ENCODE data around the gene CADM4. TPM values are rescaled to one million over a fixed set of nuclear protein-coding genes. Genes with fewer than 3 reads are reported as not detected.

Gene CADM4
- total RNA-seq, 6 donors from 2014 or later = 6.2 to 9.2 (median 7.8) TPM

- no peak for TF ChIP-seq POLR2A (IDR thresholded peaks at IDR 0.05)
- no peak for TF ChIP-seq CTCF (IDR thresholded peaks at IDR 0.05)
- TF ChIP-seq EP300 (IDR thresholded peaks at IDR 0.05) = no peak
- no peak for TF ChIP-seq POLR2AphosphoS5 (IDR thresholded peaks at IDR 0.05)
- H3K27ac ChIP-seq = no peak overlapping the region
- DNase-seq (no peak), ATAC-seq (ENCODE audit: low FRiP score in 2 of 2) (peak in 1 of 2 donors; percentile 18)
- peaks cover 0 to 5% (median 0%) of the 10 kb centered on the region in 4 donors for H3K4me1 ChIP-seq
- H3K36me3 ChIP-seq = no peaks in the 10 kb centered on the region
- no peaks in the 10 kb centered on the region for H3K27me3 ChIP-seq
- no peak overlapping the region for H3K4me3 ChIP-seq
- no peaks in the 10 kb centered on the region for H3K9me3 ChIP-seq
- 79 to 82% methylated on average over 29 to 32 of the region's 32 CpGs for WGBS, 2 donors
Observed at GRCh38 chr19:43625918-43626579, 13.6 kb downstream of the CADM4 start.

- Histone ChIP-seq H3K4me1 (peaks cover 3 to 10% (median 4%) of the 10 kb centered on the region in 4 donors), H3K9me3 (no peaks in the 10 kb centered on the region), H3K27ac (no peak overlapping the region), H3K27me3 (no peaks in the 10 kb centered on the region), H3K36me3 (no peaks in the 10 kb centered on the region), H3K4me3 (no peak overlapping the region)
- 41 to 52% methylated on average over 4 to 23 of the region's 30 CpGs for WGBS, 2 donors
- peak in 1 of 2 donors; percentile 25 for ATAC-seq (ENCODE audit: low FRiP score in 2 of 2)
- peak; percentile 66 to 76 for DNase-seq
- no peak for TF ChIP-seq CTCF (IDR thresholded peaks at IDR 0.05)
- no peak for TF ChIP-seq EP300 (IDR thresholded peaks at IDR 0.05)
- TF ChIP-seq POLR2AphosphoS5 (IDR thresholded peaks at IDR 0.05) = no peak
- TF ChIP-seq POLR2A (IDR thresholded peaks at IDR 0.05) = no peak
Observed at GRCh38 chr19:43624933-43625332, 14.7 kb downstream of the CADM4 start.

GRCh38 chr19:43623889-43624670 lies 15.6 kb downstream of the CADM4 start:
- Histone ChIP-seq H3K9me3 (no peaks in the 10 kb centered on the region), H3K4me1 (peaks cover 3 to 10% (median 5%) of the 10 kb centered on the region in 4 donors), H3K36me3 (no peaks in the 10 kb centered on the region), H3K27me3 (no peaks in the 10 kb centered on the region), H3K27ac (no peak overlapping the region), H3K4me3 (no peak overlapping the region)
- WGBS, 2 donors = 84 to 94% methylated on average over 35 of the region's 35 CpGs
- ATAC-seq (ENCODE audit: low FRiP score in 2 of 2) (no peak), DNase-seq (peak in 1 of 2 donors; percentile 74)
- TF ChIP-seq POLR2AphosphoS5 (IDR thresholded peaks at IDR 0.05) (no peak), POLR2A (IDR thresholded peaks at IDR 0.05) (no peak), EP300 (IDR thresholded peaks at IDR 0.05) (no peak), CTCF (IDR thresholded peaks at IDR 0.05) (no peak)

- Histone ChIP-seq H3K27ac (no peak overlapping the region), H3K36me3 (no peaks in the 10 kb centered on the region), H3K27me3 (no peaks in the 10 kb centered on the region), H3K4me3 (no peak overlapping the region), H3K4me1 (peaks cover 5 to 18% (median 11%) of the 10 kb centered on the region in 4 donors), H3K9me3 (no peaks in the 10 kb centered on the region)
- TF ChIP-seq EP300 (IDR thresholded peaks at IDR 0.05) = no peak
- TF ChIP-seq POLR2A (IDR thresholded peaks at IDR 0.05) = no peak
- no peak for TF ChIP-seq POLR2AphosphoS5 (IDR thresholded peaks at IDR 0.05)
- TF ChIP-seq CTCF (IDR thresholded peaks at IDR 0.05) = no peak
- DNase-seq (no peak), ATAC-seq (ENCODE audit: low FRiP score in 2 of 2) (no peak)
- WGBS, 2 donors = 100% methylated on average over 1 of the region's 1 CpG; no CpG with 5 or more reads in 1 of the 2 donors
Observed at GRCh38 chr19:43622956-43623355, 16.7 kb downstream of the CADM4 start.
